Body of pancreas (tissue), 4 donors: ENCODE results near the gene TNFRSF1A. TPM values are rescaled to one million over a fixed set of nuclear protein-coding genes. Genes with fewer than 3 reads are reported as not detected.
"Not testable (repeated sequence)": the region's sequence is repeated elsewhere in the genome, so short reads cannot be mapped to it uniquely, and the experiment has no call there.

Experiments used
- ATAC-seq: fragments of 150-250 bp; one replicate; pipeline ENCODE4 v1.9.1; 2016
- DNase-seq, 4 donors: peaks; one replicate each; pipeline ENCODE4 v3.0.0-alpha.2; 2019
- H3K27ac ChIP-seq, 4 donors: fragments of 200-600 bp; sonication (generic); 1 replicate in 3 of 4; 2 replicates in 1 of 4; pipeline versions ENCODE4 v1.5.1 to v1.6.1; 2016 to 2019; ENCODE audit warnings: mild to moderate bottlenecking in 1 of 4, mixed read lengths in 1 of 4, moderate library complexity in 1 of 4
- H3K27me3 ChIP-seq, 2 donors: fragments of 200-600 bp; sonication (generic); one replicate each; pipeline ENCODE4 v1.6.0; 2016; ENCODE audit warnings: mild to moderate bottlenecking in 1 of 2
- H3K36me3 ChIP-seq, 2 donors: fragments of 200-600 bp; sonication (generic); replicated peaks in 1 of 2; 2 replicates each; pipeline ENCODE4 v1.5.1; 2016; ENCODE audit warnings: low read depth in 2 of 2; ENCODE audit not compliant: insufficient read depth in 1 of 2
- H3K4me1 ChIP-seq: fragments of 200-600 bp; sonication (generic); one replicate; pipeline ENCODE4 v1.6.0; 2016
- H3K4me3 ChIP-seq, 2 donors: fragments of 200-600 bp; sonication (generic); 1 replicate in 1 of 2; 2 replicates in 1 of 2; pipeline ENCODE4 v1.5.1; 2016 to 2019
- H3K9me3 ChIP-seq, 3 donors: fragments of 200-600 bp; sonication (generic); 1 replicate in 2 of 3; 2 replicates in 1 of 3; pipeline ENCODE4 v1.5.1; 2016
- CTCF ChIP-seq, 7 experiments: fragments of 450-650 bp in 4 of 7; fragments of 200-600 bp in 3 of 7; sonication (generic) in 3 of 7; IDR thresholded peaks; one replicate each; pipeline ENCODE4 v1.5.1; 2016 to 2019; ENCODE audit warnings: antibody characterized with exemption in 7 of 7
- POLR2A ChIP-seq, 3 donors: fragments of 450-650 bp; IDR thresholded peaks; one replicate each; pipeline ENCODE4 v1.6.1; 2016; ENCODE audit warnings: antibody characterized with exemption in 3 of 3, mild to moderate bottlenecking in 2 of 3
- WGBS, 2 donors: methylation state at CpG; one replicate each; pipeline ENCODE4 v1.1.5; 2017; 5-methylcytosine and 5-hydroxymethylcytosine counted together
- intact Hi-C: fragments of 100-400 bp; cut with DNase I; formaldehyde crosslinking; loops from one replicate; pipeline ENCODE4 v1.15.1; 2023
- total RNA-seq, 2 donors: library from RNA; depleted of rRNA; stranded (reverse); fragments of >200 nt; gene quantifications; one replicate each; pipeline ENCODE4 v1.1.0, GENCODE V29; 2016

Gene TNFRSF1A
- total RNA-seq, 2 donors from 2014 or later: 54.5 to 92.0 TPM

GRCh38 chr12:6292606-6293005, 49.3 kb downstream of the TNFRSF1A start:
- TF ChIP-seq POLR2A (IDR thresholded peaks at IDR 0.05) (no peak), CTCF (IDR thresholded peaks at IDR 0.05) (no peak)
- 63 to 70% methylated on average over 2 of the region's 2 CpGs for WGBS, 2 donors
- no peaks in the 10 kb centered on the region for H3K27me3 ChIP-seq
- H3K4me3 ChIP-seq: no peak overlapping the region
- peaks cover 27% of the 10 kb centered on the region for H3K4me1 ChIP-seq
- ATAC-seq: no peak
- no peaks in the 10 kb centered on the region for H3K9me3 ChIP-seq
- no peak overlapping the region for H3K27ac ChIP-seq
- DNase-seq: no peak
- H3K36me3 ChIP-seq: no peaks in the 10 kb centered on the region
- intact Hi-C loops: no loop called here

DNA sequence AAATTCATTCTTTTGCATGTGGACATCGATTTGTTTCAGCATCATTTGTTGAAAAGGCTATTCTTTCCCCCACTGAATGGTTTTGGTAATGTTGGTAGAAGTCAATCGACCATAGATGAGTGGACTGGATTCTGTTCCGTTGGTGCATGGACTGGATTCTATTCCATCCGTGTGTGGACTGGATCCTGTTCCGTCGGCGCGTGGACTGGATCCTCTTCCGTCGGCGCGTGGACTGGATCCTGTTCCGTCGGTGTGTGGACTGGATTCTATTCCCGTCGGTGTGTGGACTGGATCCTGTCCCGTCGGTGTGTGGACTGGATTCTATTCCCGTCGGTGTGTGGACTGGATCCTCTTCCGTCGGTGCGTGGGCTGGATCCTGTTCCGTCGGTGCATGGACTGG, 52.0 kb downstream of the TNFRSF1A start:
- intact Hi-C loops: loop anchor here (5.0 kb wide), 1 partner anchor 303 kb away; no protein-coding TSS in a partner anchor
- not testable (repeated sequence) for DNase-seq, H3K27me3 ChIP-seq, ATAC-seq, H3K9me3 ChIP-seq, H3K27ac ChIP-seq, H3K36me3 ChIP-seq, H3K4me3 ChIP-seq
- WGBS, 2 donors: 86 to 91% methylated on average over 15 to 22 of the region's 25 CpGs
- H3K4me1 ChIP-seq: peaks cover 18% of the 10 kb centered on the region

- not testable (repeated sequence) for ATAC-seq, H3K9me3 ChIP-seq, H3K27ac ChIP-seq, H3K36me3 ChIP-seq, H3K4me3 ChIP-seq, DNase-seq, H3K27me3 ChIP-seq
- intact Hi-C loops: loop anchor here (5.0 kb wide), 1 partner anchor 302 kb away; no protein-coding TSS in a partner anchor
- 92 to 95% methylated on average over 10 of the region's 10 CpGs for WGBS, 2 donors
- peaks cover 12% of the 10 kb centered on the region for H3K4me1 ChIP-seq
Measured at GRCh38 chr12:6289081-6289480, 52.8 kb downstream of the TNFRSF1A start.

GRCh38 chr12:6288235-6288634, 53.6 kb downstream of the TNFRSF1A start:
- no peak for ATAC-seq
- TF ChIP-seq CTCF (IDR thresholded peaks at IDR 0.05) (no peak), POLR2A (IDR thresholded peaks at IDR 0.05) (no peak)

DNA sequence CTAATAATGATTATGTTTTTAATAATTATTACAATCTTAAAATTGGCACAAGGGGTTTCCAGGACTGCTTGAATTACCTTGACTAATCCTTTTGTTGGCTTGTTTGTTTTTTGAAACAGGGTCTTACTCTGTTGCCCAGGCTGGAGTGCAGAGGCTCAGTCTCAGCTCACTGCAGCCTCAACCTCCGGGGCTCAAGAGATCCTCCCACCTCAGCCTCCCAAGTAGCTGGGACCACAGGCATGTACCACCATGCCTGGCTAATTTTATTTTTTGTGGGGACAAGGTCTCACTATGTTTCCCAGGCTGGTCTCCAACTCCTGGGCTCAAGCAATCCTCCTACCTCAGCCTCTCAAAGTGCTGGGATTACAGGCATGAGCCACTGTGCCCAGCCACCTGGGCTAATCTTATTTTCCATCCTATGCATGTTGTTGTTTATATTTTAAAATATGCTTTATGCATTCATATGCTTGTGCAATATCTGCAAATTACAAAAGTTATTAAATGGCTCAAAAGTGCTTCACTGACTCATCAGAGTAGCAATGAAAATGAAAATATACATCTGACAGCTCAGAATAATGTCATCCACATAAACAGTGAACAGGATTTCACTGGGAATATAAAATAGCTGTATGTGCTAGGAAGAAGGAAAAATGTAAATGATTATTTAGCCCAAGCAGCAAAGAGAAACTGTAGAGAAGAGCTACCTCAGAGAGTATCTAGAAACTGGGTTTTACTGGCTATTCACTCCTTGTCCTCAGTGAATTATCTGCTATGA, 56.2 kb downstream of the TNFRSF1A start:
- TF ChIP-seq CTCF (IDR thresholded peaks at IDR 0.05): no peak
- TF ChIP-seq POLR2A (IDR thresholded peaks at IDR 0.05): no peak
- Histone ChIP-seq H3K27me3 (no peaks in the 10 kb centered on the region), H3K9me3 (no peaks in the 10 kb centered on the region), H3K4me3 (no peak overlapping the region), H3K27ac (no peak overlapping the region), H3K4me1 (peaks cover 6% of the 10 kb centered on the region), H3K36me3 (no peaks in the 10 kb centered on the region)
- 9 to 29% methylated on average over 1 of the region's 1 CpG for WGBS, 2 donors
- intact Hi-C loops: loop anchor here (5.0 kb wide), 1 partner anchor 298 kb away; no protein-coding TSS in a partner anchor
- DNase-seq: no peak
- no peak for ATAC-seq

More at GRCh38 chr12:6288235-6288634, 53.6 kb downstream of the TNFRSF1A start:
- intact Hi-C loops: loop anchor here (5.0 kb wide), 1 partner anchor 301 kb away; no protein-coding TSS in a partner anchor
- H3K9me3 ChIP-seq: no peaks in the 10 kb centered on the region
- no peaks in the 10 kb centered on the region for H3K27me3 ChIP-seq
- no peak overlapping the region for H3K27ac ChIP-seq
- H3K4me3 ChIP-seq: no peak overlapping the region
- DNase-seq: no peak
- WGBS, 2 donors: 78 to 93% methylated on average over 5 of the region's 5 CpGs
- no peaks in the 10 kb centered on the region for H3K36me3 ChIP-seq
- H3K4me1 ChIP-seq: peaks cover 6% of the 10 kb centered on the region
